HG03342 (cell line): ENCODE measurements around the gene INKA2.
"Not testable (repeated sequence)": the region's sequence is repeated elsewhere in the genome, so short reads cannot be mapped to it uniquely, and the experiment has no call there.

Source experiments
- ATAC-seq: cut with Tn5 transposase; IDR thresholded peaks from one replicate; pipeline ENCODE4 v1.9.1; 2021; ENCODE audit warnings: mild to moderate bottlenecking, moderate library complexity; ENCODE audit not compliant: unreplicated experiment

Gene INKA2

GRCh38 chr1:111751906-111752575 lies 12.8 kb upstream of the INKA2 start:
- no peak for ATAC-seq

GRCh38 chr1:111750856-111751255 lies 11.7 kb upstream of the INKA2 start:
- ATAC-seq: no peak

GRCh38 chr1:111749628-111750027 lies 10.4 kb upstream of the INKA2 start:
- no peak for ATAC-seq

DNA sequence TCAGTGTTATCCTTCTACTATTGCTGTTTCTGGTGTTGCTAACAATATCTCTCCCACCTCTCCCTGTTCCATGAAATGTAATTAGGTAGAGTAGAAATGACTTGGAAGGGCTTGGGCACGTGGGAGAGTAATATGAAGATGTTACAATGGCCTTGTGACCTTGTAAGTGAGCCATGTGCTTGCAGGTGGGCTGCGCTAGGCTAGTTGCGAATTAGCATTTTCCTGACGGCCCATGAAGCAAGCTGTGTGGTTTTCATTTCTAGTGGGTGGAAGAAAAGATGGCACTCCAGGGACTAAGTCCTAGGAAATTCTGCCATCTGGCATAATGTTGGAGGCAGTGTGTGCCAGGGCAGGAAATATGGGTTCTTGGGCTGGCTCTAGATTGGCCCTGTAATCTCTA lies 8.8 kb upstream of the INKA2 start:
- ATAC-seq: no peak

DNA sequence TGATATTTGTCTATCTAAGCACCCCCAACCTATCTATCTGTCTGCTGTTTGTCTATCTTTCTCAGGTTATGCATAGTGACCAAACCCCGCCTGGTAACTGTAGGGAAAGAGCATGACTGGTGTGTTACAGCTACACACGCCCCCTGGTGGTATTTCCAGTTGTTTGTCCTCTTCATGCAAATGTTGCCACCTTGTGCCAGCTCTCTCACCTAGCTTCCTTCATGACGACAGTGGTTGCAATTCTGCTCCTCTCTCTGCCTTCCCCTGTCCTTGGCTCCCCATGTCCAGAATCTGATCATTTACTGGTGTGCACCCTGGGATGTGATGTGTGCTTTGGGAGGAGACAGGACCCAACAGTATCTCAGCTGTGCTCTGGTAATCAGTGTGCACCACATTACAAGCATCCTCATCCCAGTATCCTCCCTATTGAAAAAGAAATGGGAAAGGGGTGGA lies 8.1 kb upstream of the INKA2 start:
- ATAC-seq: peak; percentile 58

DNA sequence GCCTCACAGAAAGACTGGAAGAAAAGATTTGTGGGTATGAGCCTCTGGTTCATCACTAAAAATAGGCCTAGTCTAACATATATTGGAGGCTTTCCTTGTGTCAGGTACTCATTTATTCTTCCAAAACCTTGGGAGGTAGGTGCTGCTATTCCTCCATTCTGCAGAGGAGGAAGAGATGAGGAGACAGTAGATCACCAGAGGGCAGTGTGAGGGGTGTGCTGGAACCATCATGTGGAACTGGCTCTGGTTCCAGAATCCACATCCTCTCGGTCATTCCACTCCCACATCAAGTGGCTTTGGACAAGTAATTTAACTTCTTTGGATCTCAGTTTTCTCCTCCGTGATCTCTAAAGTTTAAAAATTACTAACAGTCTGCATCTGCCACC lies 7.4 kb upstream of the INKA2 start:
- ATAC-seq: no peak

- ATAC-seq: no peak
Measured at GRCh38 chr1:111745675-111746613, 6.7 kb upstream of the INKA2 start.

- no peak for ATAC-seq
Measured at GRCh38 chr1:111743679-111744101, 4.5 kb upstream of the INKA2 start.

- ATAC-seq: no peak
Measured at GRCh38 chr1:111742938-111743549, 3.8 kb upstream of the INKA2 start.

DNA sequence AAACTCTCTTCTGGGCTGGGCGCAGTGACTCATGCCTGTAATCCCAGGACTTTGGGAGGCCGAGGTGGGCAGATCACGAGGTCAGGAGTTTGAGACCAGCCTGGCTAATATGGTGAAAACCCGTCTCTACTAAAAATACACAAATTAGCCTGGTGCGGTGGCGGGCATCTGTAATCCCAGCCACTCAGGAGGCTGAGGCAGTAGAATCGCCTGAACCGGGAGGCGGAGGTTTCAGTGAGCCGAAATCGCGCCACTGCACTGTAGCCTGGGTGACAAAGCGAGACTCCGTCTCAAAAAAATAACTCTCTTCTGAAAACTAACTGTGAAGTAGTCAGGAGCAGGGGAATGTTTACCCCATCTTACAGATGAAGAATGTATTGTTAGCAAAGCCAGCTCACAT lies 3.1 kb upstream of the INKA2 start:
- ATAC-seq: not testable (repeated sequence)

DNA sequence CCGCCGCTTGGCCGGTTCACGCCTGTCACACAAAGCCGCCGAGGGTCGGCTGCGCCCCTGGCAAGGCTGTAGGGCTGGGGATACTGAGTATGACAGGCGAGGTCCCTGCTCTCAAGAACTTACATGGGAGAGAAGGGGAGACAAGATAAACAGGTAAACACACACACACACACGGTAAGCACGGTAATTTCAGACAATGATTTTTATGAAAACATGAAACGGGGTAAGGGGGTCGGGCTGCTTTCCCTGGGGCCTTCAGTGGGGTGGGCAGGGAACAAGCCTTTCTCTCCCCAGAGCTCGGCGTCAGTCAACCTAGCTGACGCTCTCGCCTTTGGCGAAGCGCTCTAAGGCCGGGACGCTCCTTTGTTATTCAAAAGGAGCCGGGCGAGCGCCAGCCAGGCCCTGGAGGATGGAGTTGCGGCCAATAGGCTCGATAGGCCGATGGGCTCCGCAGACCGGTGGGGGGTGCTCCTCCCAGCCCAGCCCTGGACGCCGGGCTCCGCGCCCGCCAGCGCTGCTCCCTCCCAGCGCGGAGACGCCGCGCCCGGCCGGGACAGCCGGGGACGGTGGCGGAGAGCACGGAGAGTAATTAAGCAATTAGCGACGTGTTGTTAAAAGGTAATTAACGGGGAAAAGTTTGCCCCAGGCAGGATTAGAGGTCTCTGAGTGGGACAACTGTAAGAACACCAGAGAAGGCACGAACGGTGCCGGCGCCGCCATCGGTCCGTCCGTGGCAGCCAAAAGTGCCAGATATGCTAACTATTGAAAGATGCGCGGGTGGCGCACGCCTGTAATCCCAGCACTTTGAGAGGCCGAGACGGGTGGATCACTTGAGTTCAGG lies 950 bp upstream of the INKA2 start:
- no peak for ATAC-seq

DNA sequence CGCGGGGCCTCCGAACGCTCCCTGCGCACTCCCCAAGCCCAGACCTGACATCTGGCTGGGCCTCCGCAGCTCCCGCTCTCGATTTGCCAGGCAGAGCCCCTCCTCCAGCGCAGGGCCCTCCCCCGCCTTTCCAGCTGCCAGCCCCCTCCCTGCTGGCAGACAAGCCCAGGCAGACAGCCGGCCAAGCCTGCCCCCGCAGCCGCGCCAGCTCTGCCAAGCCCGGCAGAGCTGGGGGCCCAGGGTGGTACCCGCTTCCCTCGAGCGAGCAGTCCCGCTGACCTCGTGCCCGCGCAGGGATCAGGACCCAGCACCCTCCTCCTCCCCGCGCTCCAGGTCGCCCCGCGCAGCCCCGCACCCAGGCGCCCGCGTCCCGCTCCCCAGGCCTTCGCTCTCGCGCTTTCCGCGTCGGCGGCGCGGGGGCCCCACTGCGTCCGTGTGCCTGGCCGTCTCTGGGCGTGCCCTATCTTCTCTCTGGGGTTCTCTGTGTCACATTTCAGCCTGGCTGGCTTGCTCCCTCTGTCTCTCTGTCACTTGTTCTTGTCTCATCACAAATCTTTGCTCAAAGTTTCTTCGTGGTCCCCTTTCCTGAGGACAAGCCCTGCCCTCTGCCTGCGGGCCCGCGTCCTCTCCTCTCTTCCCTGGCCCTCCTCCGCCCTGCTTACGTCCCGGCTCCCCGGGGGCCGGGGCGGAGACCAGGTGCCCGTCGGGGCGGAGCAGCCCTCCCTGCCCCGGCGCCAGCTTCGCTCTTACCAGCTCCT lies 580 bp downstream of the INKA2 start:
- ATAC-seq: peak; percentile 42

GRCh38 chr1:111738133-111738435 lies 1.1 kb downstream of the INKA2 start:
- no peak for ATAC-seq

DNA sequence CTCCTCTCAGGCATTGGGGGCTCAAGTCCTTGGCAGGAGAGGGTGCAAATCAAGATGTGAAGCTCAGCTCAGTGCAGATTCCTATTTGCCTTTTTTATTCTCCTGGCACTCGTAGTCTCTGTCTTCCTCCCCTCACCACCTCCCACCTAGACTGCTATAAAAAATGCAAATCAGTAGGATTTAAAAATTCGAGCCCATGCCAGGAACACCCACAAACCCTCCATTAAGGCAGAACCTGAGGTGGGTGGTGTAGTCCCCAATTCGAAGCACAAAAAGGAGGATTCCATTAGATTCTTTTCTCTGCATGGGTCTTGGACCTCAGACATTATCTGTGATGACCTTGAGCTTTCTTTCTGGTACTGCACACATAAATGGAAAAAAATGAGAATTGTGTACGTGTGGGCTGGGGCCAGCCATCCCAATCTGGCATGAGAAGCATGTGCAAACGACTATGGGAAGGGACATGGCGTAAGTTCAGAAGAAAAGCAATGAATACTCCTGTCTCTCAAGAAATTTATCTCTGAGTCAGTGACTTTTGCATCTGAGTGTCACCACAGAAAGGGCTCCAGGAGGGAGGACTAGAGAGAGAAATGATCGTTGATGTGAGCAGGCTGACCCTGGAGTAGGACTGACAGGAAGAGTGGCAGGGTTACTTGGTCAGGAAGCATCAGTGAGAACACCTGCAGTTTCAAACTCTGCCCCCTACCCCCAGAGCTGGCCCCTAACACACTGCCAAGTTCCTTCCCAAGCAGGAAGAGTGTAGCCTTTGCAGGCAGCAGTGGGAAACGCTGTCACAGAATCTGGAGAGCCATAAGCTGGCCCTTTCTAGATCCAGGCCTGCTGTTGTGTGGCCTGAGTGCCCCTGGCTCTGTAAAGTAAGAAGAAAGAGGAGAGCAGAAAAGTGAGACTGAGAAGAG lies 1.7 kb downstream of the INKA2 start:
- no peak for ATAC-seq

DNA sequence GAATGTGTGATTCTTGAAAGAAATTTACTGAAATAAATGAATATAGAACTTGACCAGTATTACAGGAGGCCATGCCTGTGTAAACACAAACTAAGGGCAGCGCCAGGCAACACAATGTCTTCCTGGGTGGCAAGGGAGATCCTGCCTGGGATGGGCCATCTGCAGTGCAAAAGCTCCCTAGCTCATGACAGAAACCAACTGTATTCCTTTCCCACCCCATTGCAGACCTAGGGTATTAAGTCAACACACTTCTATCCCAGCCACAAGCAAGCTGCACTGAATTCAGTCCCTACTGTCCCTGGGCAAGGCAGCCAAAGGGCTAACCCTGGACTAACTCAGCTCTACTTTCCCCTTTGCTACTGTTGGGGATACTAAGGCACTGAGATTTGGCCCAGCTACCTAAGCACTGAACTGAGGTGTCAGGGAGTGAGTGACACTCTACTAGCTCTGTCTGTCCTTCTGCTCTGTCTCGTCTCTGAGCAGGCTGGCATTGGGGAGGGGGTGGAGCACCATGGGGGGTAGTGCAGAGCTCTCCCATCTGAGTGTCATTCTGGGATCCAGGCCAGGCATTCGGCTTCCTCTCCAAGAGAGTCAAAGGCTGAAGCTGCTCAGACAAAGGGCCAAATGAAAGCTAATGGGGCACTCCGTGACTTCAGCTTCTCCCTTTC lies 2.5 kb downstream of the INKA2 start:
- ATAC-seq: no peak

- ATAC-seq: no peak
Measured at GRCh38 chr1:111735858-111736544, 3.2 kb downstream of the INKA2 start.

DNA sequence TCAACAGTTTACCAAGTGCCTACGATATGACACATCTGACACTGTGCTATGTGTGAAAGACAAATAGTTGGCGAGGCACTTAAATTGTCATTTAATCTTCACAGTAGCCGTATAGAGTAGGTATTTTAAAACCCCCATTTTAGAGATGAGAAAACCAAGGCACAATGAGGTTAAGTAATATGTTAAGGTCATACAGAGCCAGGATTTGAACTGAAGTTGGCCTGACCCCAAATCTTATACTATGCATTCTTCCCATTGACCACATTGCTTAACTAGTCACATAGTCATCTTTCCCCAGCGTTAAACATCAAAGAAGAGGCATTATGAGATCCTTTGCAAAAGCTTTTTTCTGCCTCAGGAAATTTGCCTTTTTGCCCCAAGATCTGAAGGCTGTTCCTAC lies 3.9 kb downstream of the INKA2 start:
- no peak for ATAC-seq

GRCh38 chr1:111734856-111735255 lies 4.3 kb downstream of the INKA2 start:
- ATAC-seq: no peak
